HepG2 (cell line): ENCODE results near the gene TNFRSF18. TPM values are rescaled to one million over a fixed set of nuclear protein-coding genes. Genes with fewer than 3 reads are reported as not detected.

Source experiments
- HNF1B ChIP-seq: sonication (generic); formaldehyde crosslinking; IDR thresholded peaks from 2 replicates; pipeline ENCODE4 v1.5.1; 2020; ENCODE audit warnings: mild to moderate bottlenecking, moderate library complexity, missing genetic modification reagents
- ISL2 ChIP-seq: sonication (generic); formaldehyde crosslinking; IDR thresholded peaks from 2 replicates; pipeline ENCODE4 v1.5.0; 2020; ENCODE audit warnings: missing genetic modification reagents
- MXI1 ChIP-seq: IDR thresholded peaks from 3 replicates; pipeline ENCODE4 v1.6.1; 2012; ENCODE audit warnings: low read depth, low read length, inconsistent platforms, borderline replicate concordance
- NFATC3 ChIP-seq: sonication (generic); formaldehyde crosslinking; IDR thresholded peaks from 2 replicates; pipeline ENCODE4 v1.5.1; 2020; ENCODE audit warnings: mild to moderate bottlenecking, missing genetic modification reagents
- NR1H2 ChIP-seq: sonication (generic); formaldehyde crosslinking; IDR thresholded peaks from 2 replicates; pipeline ENCODE4 v1.8.1; 2022; ENCODE audit warnings: low read depth, missing genetic modification reagents, borderline replicate concordance
- POLR2G ChIP-seq: fragments of 200-400 bp; formaldehyde crosslinking; IDR thresholded peaks from 2 replicates; pipeline ENCODE4 v1.6.1; 2018; ENCODE audit warnings: mild to moderate bottlenecking, low read depth, low read length, moderate library complexity
- RBM22 ChIP-seq: fragments of 200-400 bp; formaldehyde crosslinking; optimal IDR thresholded peaks from 2 replicates; pipeline ENCODE3; 2017; ENCODE audit warnings: mild to moderate bottlenecking, low read length, moderate library complexity
- SNRNP70 ChIP-seq: fragments of 200-400 bp; formaldehyde crosslinking; IDR thresholded peaks from 2 replicates; pipeline ENCODE4 v1.6.1; 2017; ENCODE audit warnings: mild to moderate bottlenecking, low read depth, low read length, moderate library complexity
- STAT6 ChIP-seq: sonication (generic); formaldehyde crosslinking; IDR thresholded peaks from 2 replicates; pipeline ENCODE4 v1.4.0; 2020; ENCODE audit warnings: missing genetic modification reagents, mild to moderate bottlenecking, borderline replicate concordance
- ZBTB42 ChIP-seq: sonication (generic); formaldehyde crosslinking; IDR thresholded peaks from 2 replicates; pipeline ENCODE4 v1.5.0; 2020; ENCODE audit warnings: mild to moderate bottlenecking, missing genetic modification reagents
- ZNF20 ChIP-seq: sonication (generic); formaldehyde crosslinking; IDR thresholded peaks from 2 replicates; pipeline ENCODE4 v1.4.0; 2020; ENCODE audit warnings: mild to moderate bottlenecking, moderate library complexity, missing genetic modification reagents
- ZNF205 ChIP-seq: IDR thresholded peaks from 2 replicates; pipeline ENCODE4 v1.6.1; 2018; ENCODE audit warnings: missing biosample characterization, missing genetic modification reagents
- ZNF556 ChIP-seq: sonication (generic); formaldehyde crosslinking; IDR thresholded peaks from 2 replicates; pipeline ENCODE4 v1.4.0; 2020; ENCODE audit warnings: mild to moderate bottlenecking, missing genetic modification reagents, borderline replicate concordance
- ZNF558 ChIP-seq: sonication (generic); formaldehyde crosslinking; IDR thresholded peaks from 2 replicates; pipeline ENCODE4 v1.9.0; 2022; ENCODE audit warnings: mild to moderate bottlenecking, missing genetic modification reagents, borderline replicate concordance
- ZNF646 ChIP-seq: sonication (generic); formaldehyde crosslinking; IDR thresholded peaks from 2 replicates; pipeline ENCODE4 v1.9.0; 2021; ENCODE audit warnings: mild to moderate bottlenecking, missing genetic modification reagents
- ZNF766 ChIP-seq: sonication (generic); formaldehyde crosslinking; IDR thresholded peaks from 2 replicates; pipeline ENCODE4 v1.5.0; 2020; ENCODE audit warnings: missing genetic modification reagents, borderline replicate concordance
- ZNF775 ChIP-seq: sonication (generic); formaldehyde crosslinking; IDR thresholded peaks from 2 replicates; pipeline ENCODE4 v1.4.0; 2020; ENCODE audit warnings: missing genetic modification reagents, mild to moderate bottlenecking, moderate library complexity, borderline replicate concordance
- ZSCAN21 ChIP-seq: sonication (generic); formaldehyde crosslinking; IDR thresholded peaks from 2 replicates; pipeline ENCODE4 v1.8.0; 2022; ENCODE audit warnings: mild to moderate bottlenecking, missing genetic modification reagents, moderate library complexity, borderline replicate concordance
- ZSCAN31 ChIP-seq: sonication (generic); formaldehyde crosslinking; IDR thresholded peaks from 2 replicates; pipeline ENCODE4 v1.5.0; 2020; ENCODE audit warnings: low read depth, mild to moderate bottlenecking, missing genetic modification reagents
- polyA plus RNA-seq, 8 experiments: library from polyadenylated mRNA; depleted of rRNA in 3 of 8; stranded (reverse) in 7 of 8; unstranded in 1 of 8; fragments of >200 nt; fragmentation: Illumina TruSeq in 4 of 8; extraction: Trizol in 4 of 8; gene quantifications; 2 replicates each; pipeline versions ENCODE4 v1.2.1 to v1.2.3, GENCODE V29; 2011 to 2016; ENCODE audit warnings: low read depth in 4 of 8, missing spikeins in 1 of 8, mixed read lengths in 1 of 8; ENCODE audit not compliant: insufficient read depth in 1 of 8
- total RNA-seq, 5 experiments: library from RNA; depleted of rRNA; stranded (reverse); fragments of >200 nt; fragmentation: Illumina TruSeq; extraction: Trizol; gene quantifications; 2 replicates each; pipeline ENCODE4 v1.2.3, GENCODE V29; 2016; ENCODE audit warnings: low read depth in 1 of 5

Gene TNFRSF18
- total and polyA plus RNA-seq, 2 of the 13 experiments (the other 11 are each of a cell fraction or from before 2014, with no cell fraction given) = not detected

- TF ChIP-seq ZNF646 (CRISPR knock-in tag) (no peak), HNF1B (CRISPR knock-in tag) (no peak), ZNF205 (no peak), RBM22 (peak; percentile 28), NR1H2 (CRISPR knock-in tag) (no peak), ZNF20 (no peak), ZNF558 (no peak), ZNF556 (no peak), ZNF766 (CRISPR knock-in tag) (no peak), MXI1 (no peak), STAT6 (CRISPR knock-in tag) (no peak), NFATC3 (CRISPR knock-in tag) (no peak), SNRNP70 (no peak), ISL2 (CRISPR knock-in tag) (no peak), ZSCAN31 (CRISPR knock-in tag) (no peak), ZSCAN21 (no peak), ZNF775 (CRISPR knock-in tag) (no peak), ZBTB42 (no peak), POLR2G (0 out of 2 replicates have a peak, but pooled peaks have one; percentile 11)
Measured at GRCh38 chr1:1235016-1235744, 28.8 kb upstream of the TNFRSF18 start (continued).
